ENCODE data around the gene OBSCN.

DNA sequence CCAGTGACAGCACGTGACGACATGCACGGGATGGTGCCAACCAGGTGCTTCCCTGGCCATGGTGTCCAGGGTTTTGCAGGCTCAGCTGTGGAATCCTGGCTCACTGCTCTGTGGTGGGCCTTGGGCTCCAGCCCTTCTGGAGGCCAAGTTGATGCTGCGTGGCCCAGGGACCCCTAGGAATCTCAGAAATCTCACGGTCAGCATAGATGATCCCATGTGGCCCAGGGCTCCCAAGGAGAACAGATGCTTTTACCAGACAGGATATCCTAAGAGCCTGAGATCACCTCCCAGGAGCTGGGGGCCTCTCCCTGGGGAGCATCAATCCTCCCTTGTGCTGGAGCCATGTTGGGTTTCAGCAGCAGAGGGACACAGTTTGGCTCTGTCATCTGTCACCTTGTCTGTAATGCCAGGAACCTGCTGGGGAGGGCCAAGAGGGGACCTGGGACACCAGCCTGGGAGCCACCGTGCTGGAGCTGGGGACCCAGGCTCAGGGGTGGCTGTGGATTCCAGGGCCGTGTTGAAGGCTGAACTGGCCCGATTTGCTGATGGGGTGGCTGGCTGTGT lies 134.9 kb downstream of the OBSCN start:
- TF ChIP-seq POLR2AphosphoS5 (IDR thresholded peaks at IDR 0.05; ENCODE audit: low read depth, low read length) (no peak), SIN3A (IDR thresholded peaks at IDR 0.05; ENCODE audit: borderline replicate concordance, insufficient read depth, low read depth, low read length) (no peak)
- TF ChIP-seq, protein P1, sequence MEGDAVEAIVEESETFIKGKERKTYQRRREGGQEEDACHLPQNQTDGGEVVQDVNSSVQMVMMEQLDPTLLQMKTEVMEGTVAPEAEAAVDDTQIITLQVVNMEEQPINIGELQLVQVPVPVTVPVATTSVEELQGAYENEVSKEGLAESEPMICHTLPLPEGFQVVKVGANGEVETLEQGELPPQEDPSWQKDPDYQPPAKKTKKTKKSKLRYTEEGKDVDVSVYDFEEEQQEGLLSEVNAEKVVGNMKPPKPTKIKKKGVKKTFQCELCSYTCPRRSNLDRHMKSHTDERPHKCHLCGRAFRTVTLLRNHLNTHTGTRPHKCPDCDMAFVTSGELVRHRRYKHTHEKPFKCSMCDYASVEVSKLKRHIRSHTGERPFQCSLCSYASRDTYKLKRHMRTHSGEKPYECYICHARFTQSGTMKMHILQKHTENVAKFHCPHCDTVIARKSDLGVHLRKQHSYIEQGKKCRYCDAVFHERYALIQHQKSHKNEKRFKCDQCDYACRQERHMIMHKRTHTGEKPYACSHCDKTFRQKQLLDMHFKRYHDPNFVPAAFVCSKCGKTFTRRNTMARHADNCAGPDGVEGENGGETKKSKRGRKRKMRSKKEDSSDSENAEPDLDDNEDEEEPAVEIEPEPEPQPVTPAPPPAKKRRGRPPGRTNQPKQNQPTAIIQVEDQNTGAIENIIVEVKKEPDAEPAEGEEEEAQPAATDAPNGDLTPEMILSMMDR (IDR thresholded peaks at IDR 0.05), result no peak
